ENCODE data around the gene MYT1. TPM values are rescaled to one million over a fixed set of nuclear protein-coding genes. Genes with fewer than 3 reads are reported as not detected.

Gene MYT1
- total RNA-seq, 2 donors from 2014 or later: 2.4 to 4.5 TPM

GRCh38 chr20:64188091-64188490, 23.8 kb downstream of the MYT1 start:
- Mint-ChIP-seq H3K36me3 (ENCODE audit: low read depth) (peaks cover 3% of the 10 kb centered on the region), H3K27me3 (ENCODE audit: insufficient read depth) (no peaks in the 10 kb centered on the region), H3K27ac (no peak overlapping the region), H3K9me3 (peaks cover 16% of the 10 kb centered on the region), H3K4me3 (no peak overlapping the region), H3K4me1 (peaks cover 19% of the 10 kb centered on the region)
- WGBS, 2 experiments (ENCODE audit: insufficient coverage in 1 of 2, insufficient read length in 1 of 2): 89 to 92% methylated on average over 2 to 4 of the region's 4 CpGs
- no peaks in the 10 kb centered on the region for H3K4me1 ChIP-seq (ENCODE audit: control insufficient read depth, insufficient read depth, low read length)
- peaks cover 5% of the 10 kb centered on the region for H3K9me3 ChIP-seq (ENCODE audit: control insufficient read depth, low read length)
- H3K36me3 ChIP-seq (ENCODE audit: control insufficient read depth, insufficient read depth, low read length): no peaks in the 10 kb centered on the region
- H3K27ac ChIP-seq (ENCODE audit: low read depth, low read length): peak overlapping the region; percentile 70
- H3K9ac ChIP-seq (ENCODE audit: extremely low read depth, low read length, poor library complexity, severe bottlenecking): no peak overlapping the region
- DNase-seq: no peak
- TF ChIP-seq, protein P1, sequence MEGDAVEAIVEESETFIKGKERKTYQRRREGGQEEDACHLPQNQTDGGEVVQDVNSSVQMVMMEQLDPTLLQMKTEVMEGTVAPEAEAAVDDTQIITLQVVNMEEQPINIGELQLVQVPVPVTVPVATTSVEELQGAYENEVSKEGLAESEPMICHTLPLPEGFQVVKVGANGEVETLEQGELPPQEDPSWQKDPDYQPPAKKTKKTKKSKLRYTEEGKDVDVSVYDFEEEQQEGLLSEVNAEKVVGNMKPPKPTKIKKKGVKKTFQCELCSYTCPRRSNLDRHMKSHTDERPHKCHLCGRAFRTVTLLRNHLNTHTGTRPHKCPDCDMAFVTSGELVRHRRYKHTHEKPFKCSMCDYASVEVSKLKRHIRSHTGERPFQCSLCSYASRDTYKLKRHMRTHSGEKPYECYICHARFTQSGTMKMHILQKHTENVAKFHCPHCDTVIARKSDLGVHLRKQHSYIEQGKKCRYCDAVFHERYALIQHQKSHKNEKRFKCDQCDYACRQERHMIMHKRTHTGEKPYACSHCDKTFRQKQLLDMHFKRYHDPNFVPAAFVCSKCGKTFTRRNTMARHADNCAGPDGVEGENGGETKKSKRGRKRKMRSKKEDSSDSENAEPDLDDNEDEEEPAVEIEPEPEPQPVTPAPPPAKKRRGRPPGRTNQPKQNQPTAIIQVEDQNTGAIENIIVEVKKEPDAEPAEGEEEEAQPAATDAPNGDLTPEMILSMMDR (conservative IDR thresholded peaks at IDR 0.05): no peak
- H3K4me3 ChIP-seq (ENCODE audit: low read length): no peak overlapping the region
- no peaks in the 10 kb centered on the region for H3K27me3 ChIP-seq (ENCODE audit: control insufficient read depth, insufficient read depth, low read length, poor library complexity, severe bottlenecking)

DNA sequence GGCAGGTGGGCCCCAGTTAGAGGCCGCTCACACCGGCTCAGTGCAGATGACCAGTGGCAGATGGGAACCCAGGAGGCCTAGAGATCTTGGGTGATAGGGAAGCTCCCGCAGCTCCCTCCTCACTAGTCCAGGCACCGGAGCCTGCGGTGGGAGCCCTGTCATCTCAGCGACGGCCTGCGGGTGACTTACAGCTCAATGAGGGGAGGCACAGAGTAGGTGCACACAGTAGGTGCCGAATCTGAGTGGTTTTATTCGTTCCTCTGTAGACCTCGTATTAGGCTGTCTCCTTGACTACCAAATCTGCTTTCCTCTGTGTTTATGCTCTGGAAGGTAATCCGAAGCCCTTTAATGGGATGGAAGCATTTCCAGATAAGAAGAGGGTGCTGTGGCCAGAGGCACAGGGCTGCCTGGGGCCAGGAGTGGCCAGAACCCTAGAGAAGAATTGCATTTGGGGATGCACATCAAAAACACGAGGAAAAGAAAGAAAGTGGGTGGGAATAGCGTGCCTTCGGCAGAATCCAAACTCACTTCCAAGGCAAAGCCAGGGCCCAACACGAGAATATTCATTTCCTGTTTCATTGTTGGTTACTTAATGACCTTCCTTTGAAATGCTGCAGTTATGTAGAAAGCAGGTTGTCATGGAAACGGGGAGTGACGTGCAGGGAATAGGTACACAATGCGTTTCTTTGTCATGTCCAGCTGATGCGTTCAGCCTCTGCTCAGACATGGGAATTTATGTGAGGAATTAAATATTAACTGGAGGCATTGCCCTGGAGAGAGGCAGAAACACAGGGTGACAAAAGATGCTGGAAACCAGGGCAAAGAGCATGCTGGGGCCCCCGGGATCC, 24.7 kb downstream of the MYT1 start:
- TF ChIP-seq, protein P1 (conservative IDR thresholded peaks at IDR 0.05): no peak
- Histone ChIP-seq H3K36me3 (ENCODE audit: control insufficient read depth, insufficient read depth, low read length) (no peaks in the 10 kb centered on the region), H3K4me3 (ENCODE audit: low read length) (no peak overlapping the region), H3K27ac (ENCODE audit: low read depth, low read length) (peak overlapping the region; percentile 57), H3K9me3 (ENCODE audit: control insufficient read depth, low read length) (peaks cover 5% of the 10 kb centered on the region), H3K9ac (ENCODE audit: extremely low read depth, low read length, poor library complexity, severe bottlenecking) (peak overlapping the region; percentile 11), H3K4me1 (ENCODE audit: control insufficient read depth, insufficient read depth, low read length) (no peaks in the 10 kb centered on the region), H3K27me3 (ENCODE audit: control insufficient read depth, insufficient read depth, low read length, poor library complexity, severe bottlenecking) (no peaks in the 10 kb centered on the region)
- Mint-ChIP-seq H3K4me3 (no peak overlapping the region), H3K9me3 (peaks cover 16% of the 10 kb centered on the region), H3K4me1 (peaks cover 19% of the 10 kb centered on the region), H3K27ac (no peak overlapping the region), H3K27me3 (ENCODE audit: insufficient read depth) (no peaks in the 10 kb centered on the region), H3K36me3 (ENCODE audit: low read depth) (peaks cover 3% of the 10 kb centered on the region)
- peak; percentile 59 for DNase-seq
- 50 to 61% methylated on average over 16 to 21 of the region's 21 CpGs for WGBS, 2 experiments (ENCODE audit: insufficient coverage in 1 of 2, insufficient read length in 1 of 2)

- H3K4me1 Mint-ChIP-seq: peaks cover 19% of the 10 kb centered on the region
- DNase-seq: no peak
- H3K27ac Mint-ChIP-seq: no peak overlapping the region
- H3K9me3 Mint-ChIP-seq: peaks cover 16% of the 10 kb centered on the region
- Histone ChIP-seq H3K27me3 (ENCODE audit: control insufficient read depth, insufficient read depth, low read length, poor library complexity, severe bottlenecking) (no peaks in the 10 kb centered on the region), H3K9me3 (ENCODE audit: control insufficient read depth, low read length) (peaks cover 5% of the 10 kb centered on the region), H3K9ac (ENCODE audit: extremely low read depth, low read length, poor library complexity, severe bottlenecking) (peak overlapping the region; percentile 11), H3K4me1 (ENCODE audit: control insufficient read depth, insufficient read depth, low read length) (no peaks in the 10 kb centered on the region), H3K4me3 (ENCODE audit: low read length) (no peak overlapping the region), H3K27ac (ENCODE audit: low read depth, low read length) (peak overlapping the region; percentile 57), H3K36me3 (ENCODE audit: control insufficient read depth, insufficient read depth, low read length) (no peaks in the 10 kb centered on the region)
- H3K27me3 Mint-ChIP-seq (ENCODE audit: insufficient read depth): no peaks in the 10 kb centered on the region
- peaks cover 3% of the 10 kb centered on the region for H3K36me3 Mint-ChIP-seq (ENCODE audit: low read depth)
- TF ChIP-seq, protein P1 (conservative IDR thresholded peaks at IDR 0.05): no peak
- WGBS, 2 experiments (ENCODE audit: insufficient coverage in 1 of 2, insufficient read length in 1 of 2): 50 to 75% methylated on average over 5 of the region's 5 CpGs
- H3K4me3 Mint-ChIP-seq: no peak overlapping the region
Measured at GRCh38 chr20:64189530-64189966, 25.3 kb downstream of the MYT1 start.

Data from endodermal cell (in vitro differentiated cells).